Brain microvascular endothelial cell (primary cell): ENCODE results near the gene KCTD19.
A peak's percentile ranks its signal among the peaks of the same experiment; 100 is the strongest.
"Not testable (repeated sequence)": the region's sequence is repeated elsewhere in the genome, so short reads cannot be mapped to it uniquely, and the experiment has no call there.

Experiments used
- DNase-seq: peaks from one replicate; pipeline ENCODE4 v3.0.0-alpha.2; 2020
- H3K27ac ChIP-seq: fragments of 250-450 bp; sonication (Bioruptor Pico); 2 replicates; pipeline ENCODE4 v1.5.1; 2020; ENCODE audit warnings: mild to moderate bottlenecking, moderate library complexity
- H3K27me3 ChIP-seq: fragments of 250-450 bp; sonication (Bioruptor Pico); replicated peaks from 2 replicates; pipeline ENCODE4 v1.5.1; 2020; ENCODE audit warnings: mild to moderate bottlenecking
- H3K36me3 ChIP-seq: fragments of 250-450 bp; sonication (Bioruptor Pico); replicated peaks from 2 replicates; pipeline ENCODE4 v1.5.1; 2020; ENCODE audit warnings: mild to moderate bottlenecking
- H3K4me3 ChIP-seq: 2 replicates; pipeline ENCODE4 v1.5.1; 2011; ENCODE audit warnings: low read depth, mild to moderate bottlenecking, control low read depth, low read length, moderate library complexity
- CTCF ChIP-seq: IDR thresholded peaks from 2 replicates; pipeline ENCODE4 v1.5.1; 2011; ENCODE audit warnings: low read depth, mild to moderate bottlenecking, moderate library complexity, low read length, control low read depth, inconsistent platforms; ENCODE audit errors: missing control alignments
- in situ Hi-C: cut with HindIII; loops from 2 replicates; pipeline ENCODE4 v1.10.0; 2017; ENCODE audit warnings: low sequenced_read_pairs, low pct_ligation_motif_present

KCTD19 gene

GRCh38 chr16:67357561-67357960 is 31.0 kb upstream of the KCTD19 start:
- Histone ChIP-seq H3K27ac (no peak overlapping the region), H3K36me3 (no peaks in the 10 kb centered on the region), H3K4me3 (no peak overlapping the region), H3K27me3 (peaks cover 6% of the 10 kb centered on the region)
- DNase-seq, result no peak
- TF ChIP-seq CTCF, result no peak
- in situ Hi-C loops, result no loop called here

- Histone ChIP-seq H3K4me3 (no peak overlapping the region), H3K27me3 (peaks cover 6% of the 10 kb centered on the region), H3K36me3 (no peaks in the 10 kb centered on the region), H3K27ac (no peak overlapping the region)
- in situ Hi-C loops, result no loop called here
- no peak for TF ChIP-seq CTCF
- no peak for DNase-seq
Measured at GRCh38 chr16:67356396-67356795, 29.9 kb upstream of the KCTD19 start.

GRCh38 chr16:67352463-67352862 is 25.9 kb upstream of the KCTD19 start:
- H3K27ac ChIP-seq, H3K4me3 ChIP-seq, H3K36me3 ChIP-seq, H3K27me3 ChIP-seq, in situ Hi-C loops, DNase-seq: not testable (repeated sequence)

- no peaks in the 10 kb centered on the region for H3K36me3 ChIP-seq
- H3K27me3 ChIP-seq, result no peaks in the 10 kb centered on the region
- no peak for DNase-seq
- H3K4me3 ChIP-seq, result no peak overlapping the region
- no peak overlapping the region for H3K27ac ChIP-seq
- in situ Hi-C loops, result no loop called here
- TF ChIP-seq CTCF, result no peak
Measured at GRCh38 chr16:67350324-67350723, 23.8 kb upstream of the KCTD19 start.

GRCh38 chr16:67349172-67349571 is 22.6 kb upstream of the KCTD19 start:
- no peak overlapping the region for H3K27ac ChIP-seq
- in situ Hi-C loops, result no loop called here
- no peak for DNase-seq
- no peaks in the 10 kb centered on the region for H3K36me3 ChIP-seq
- H3K4me3 ChIP-seq, result no peak overlapping the region
- no peaks in the 10 kb centered on the region for H3K27me3 ChIP-seq
- peak; percentile 42 for TF ChIP-seq CTCF

GRCh38 chr16:67346341-67346740 is 19.8 kb upstream of the KCTD19 start:
- Histone ChIP-seq H3K27me3 (no peaks in the 10 kb centered on the region), H3K4me3 (no peak overlapping the region), H3K36me3 (no peaks in the 10 kb centered on the region), H3K27ac (no peak overlapping the region)
- DNase-seq, result no peak
- in situ Hi-C loops, result no loop called here
- no peak for TF ChIP-seq CTCF

- in situ Hi-C loops, result no loop called here
- no peak overlapping the region for H3K4me3 ChIP-seq
- DNase-seq, result no peak
Measured at GRCh38 chr16:67345401-67345800, 18.9 kb upstream of the KCTD19 start.

More at GRCh38 chr16:67345401-67345800, 18.9 kb upstream of the KCTD19 start:
- H3K27ac ChIP-seq, result no peak overlapping the region
- no peaks in the 10 kb centered on the region for H3K36me3 ChIP-seq
- H3K27me3 ChIP-seq, result no peaks in the 10 kb centered on the region
- no peak for TF ChIP-seq CTCF
